Epithelial cell of prostate (primary cell): ENCODE measurements around the gene CDK5RAP2.

ENCODE experiments used
- DNase-seq: peaks from one replicate; pipeline ENCODE4 v3.0.0-alpha.2; 2011; ENCODE audit warnings: low read depth, low spot score
- H3K27ac ChIP-seq: fragments of 450-650 bp; 2 replicates; pipeline ENCODE4 v1.5.1; 2017; ENCODE audit warnings: mild to moderate bottlenecking

Gene CDK5RAP2

GRCh38 chr9:120442308-120442995 lies 137.5 kb downstream of the CDK5RAP2 start:
- peak overlapping the region; percentile 31 for H3K27ac ChIP-seq

GRCh38 chr9:120441426-120442307 lies 138.3 kb downstream of the CDK5RAP2 start:
- DNase-seq: peak; percentile 20

More at GRCh38 chr9:120442308-120442995, 137.5 kb downstream of the CDK5RAP2 start:
- DNase-seq: no peak

DNA sequence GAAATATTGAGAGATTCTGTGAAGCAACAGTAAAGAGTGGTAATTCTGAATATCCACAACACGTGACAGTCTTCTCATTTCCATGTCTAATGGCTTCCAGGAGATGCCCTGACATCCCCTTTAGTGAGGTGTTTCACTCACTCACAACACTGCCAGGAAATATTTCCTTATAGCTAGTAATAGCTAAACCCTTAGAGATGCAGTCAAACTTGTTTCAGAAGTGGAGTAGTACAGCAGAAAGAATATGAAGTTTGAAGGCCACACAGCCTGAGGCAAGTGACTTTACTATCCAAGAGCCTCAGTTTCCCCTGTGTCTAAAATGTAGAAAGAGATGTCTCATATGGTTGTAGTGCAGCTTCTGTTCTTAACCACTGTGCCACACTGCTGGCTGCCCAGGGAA lies 139.2 kb downstream of the CDK5RAP2 start:
- no peak overlapping the region for H3K27ac ChIP-seq
- DNase-seq: no peak

More at GRCh38 chr9:120441426-120442307, 138.3 kb downstream of the CDK5RAP2 start:
- H3K27ac ChIP-seq: peak overlapping the region; percentile 31

DNA sequence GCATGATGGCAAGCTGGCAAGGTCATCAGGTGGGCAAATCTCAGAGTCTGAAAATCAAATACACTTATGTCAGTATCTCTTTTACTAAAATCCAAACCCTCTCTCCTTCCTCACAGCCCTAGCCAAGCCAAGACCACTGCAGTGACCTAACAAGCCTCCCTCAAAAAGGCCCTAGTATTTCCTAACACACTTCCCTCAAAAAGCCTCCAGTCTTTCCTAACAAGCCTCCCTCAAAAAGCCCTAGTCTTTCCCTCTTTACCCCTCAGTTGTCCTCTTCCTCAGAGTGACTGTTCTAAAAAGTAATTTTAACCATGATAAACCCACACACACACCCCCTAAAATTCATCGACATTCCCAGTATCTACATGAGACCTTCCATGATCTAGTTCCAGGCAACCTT lies 140.0 kb downstream of the CDK5RAP2 start:
- no peak for DNase-seq
- no peak overlapping the region for H3K27ac ChIP-seq

DNA sequence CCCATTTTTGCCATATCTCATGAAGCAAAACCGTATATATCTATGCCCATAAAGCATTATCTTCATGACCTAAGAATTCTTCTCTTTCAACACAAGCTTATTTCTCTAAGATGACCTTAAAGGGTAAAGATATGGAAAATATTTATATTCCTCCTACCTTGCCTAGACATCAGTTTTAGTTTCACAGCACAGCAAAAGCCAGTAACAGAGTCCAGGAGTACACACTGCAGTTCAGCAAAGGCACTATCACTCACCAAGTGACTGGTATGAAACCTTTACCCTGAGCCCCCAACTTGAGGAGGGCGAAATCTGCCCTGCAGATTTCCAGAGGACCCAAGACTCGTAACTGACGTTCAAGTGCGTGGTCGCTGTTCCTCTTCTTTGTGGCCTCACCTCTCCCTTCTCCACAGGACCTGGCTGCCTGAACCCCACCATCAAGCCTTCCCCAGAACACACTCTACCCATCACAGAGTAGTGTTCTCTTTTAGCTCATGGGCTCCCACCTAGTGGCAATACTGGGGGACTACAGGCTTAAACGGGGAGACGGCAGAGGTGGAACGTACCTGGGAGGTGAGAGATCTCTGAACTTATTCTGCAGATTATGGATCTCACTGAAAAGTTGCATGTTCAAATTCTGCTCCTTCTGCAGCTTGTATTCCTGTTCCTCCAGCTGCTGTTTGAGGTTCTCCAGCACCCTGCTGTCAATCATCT lies 141.0 kb downstream of the CDK5RAP2 start:
- DNase-seq: no peak
- H3K27ac ChIP-seq: no peak overlapping the region

- DNase-seq: peak; percentile 26
- H3K27ac ChIP-seq: no peak overlapping the region
Observed at GRCh38 chr9:120438111-120438510, 141.9 kb downstream of the CDK5RAP2 start.

DNA sequence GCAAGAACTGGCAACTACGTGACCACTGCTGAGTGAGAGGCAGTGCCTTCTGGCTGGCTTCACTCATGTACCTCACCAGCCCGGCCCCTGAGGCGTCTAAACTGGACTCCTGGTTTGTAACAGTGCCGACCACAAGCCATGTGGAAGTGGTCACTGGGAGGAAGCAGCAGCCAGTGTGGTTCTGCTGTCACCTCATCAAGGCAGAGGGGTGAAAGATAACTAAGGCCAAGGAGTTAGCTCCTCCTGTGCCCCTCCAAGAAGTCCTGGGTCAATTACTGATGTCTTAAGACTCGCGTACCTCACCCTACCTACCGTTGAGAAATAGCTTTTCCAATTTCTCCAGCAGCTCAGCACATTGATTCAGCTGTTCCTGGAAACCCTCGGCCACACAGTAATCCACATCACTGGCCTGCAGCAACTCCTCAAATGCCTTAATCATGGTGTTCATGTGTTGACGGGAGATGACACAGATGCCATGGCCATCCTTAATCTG lies 142.9 kb downstream of the CDK5RAP2 start:
- no peak overlapping the region for H3K27ac ChIP-seq
- no peak for DNase-seq

- DNase-seq: no peak
- H3K27ac ChIP-seq: no peak overlapping the region
Observed at GRCh38 chr9:120436446-120436845, 143.5 kb downstream of the CDK5RAP2 start.

GRCh38 chr9:120435091-120435490 lies 144.9 kb downstream of the CDK5RAP2 start:
- DNase-seq: no peak
- H3K27ac ChIP-seq: no peak overlapping the region

- H3K27ac ChIP-seq: no peak overlapping the region
- DNase-seq: no peak
Observed at GRCh38 chr9:120434532-120434931, 145.4 kb downstream of the CDK5RAP2 start.

DNA sequence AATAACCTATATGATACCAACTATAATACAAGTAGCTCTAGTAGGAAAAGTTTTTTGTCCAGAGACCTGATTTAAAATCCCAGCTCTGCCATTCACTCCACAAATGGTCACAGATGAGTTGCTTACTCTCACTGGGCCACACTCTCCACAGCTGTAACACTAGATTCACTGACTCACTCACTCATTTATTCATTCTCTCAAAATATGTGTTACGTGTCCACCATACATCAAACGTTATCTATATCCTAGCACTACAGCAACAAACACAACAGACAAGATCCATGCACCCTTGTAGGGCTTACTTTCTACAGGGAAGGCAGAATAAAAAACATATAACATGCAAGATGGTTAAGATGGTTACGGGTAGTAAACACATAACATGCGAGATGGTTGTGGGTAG lies 146.3 kb downstream of the CDK5RAP2 start:
- H3K27ac ChIP-seq: no peak overlapping the region
- DNase-seq: no peak

DNA sequence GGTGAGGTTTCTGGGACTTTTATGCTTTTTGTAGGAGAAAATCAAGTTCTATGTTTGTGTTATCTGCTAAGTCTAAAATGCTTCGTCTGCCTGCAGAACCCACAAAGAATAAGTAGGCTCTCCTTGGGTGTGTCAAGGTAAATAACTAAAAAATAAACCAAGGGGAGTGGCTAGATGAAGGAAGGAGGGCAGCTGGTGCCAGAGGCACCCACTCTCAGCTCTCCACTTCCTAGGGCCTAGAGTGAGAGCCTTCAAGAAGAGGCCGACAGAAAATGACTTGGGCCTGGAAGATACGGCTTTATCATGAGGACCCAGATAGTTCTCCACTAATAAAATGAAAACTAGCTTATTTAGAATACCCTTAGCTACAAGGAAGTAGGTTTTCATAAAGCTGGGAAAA lies 147.4 kb downstream of the CDK5RAP2 start:
- DNase-seq: no peak
- H3K27ac ChIP-seq: no peak overlapping the region

GRCh38 chr9:120431268-120431667 lies 148.7 kb downstream of the CDK5RAP2 start:
- H3K27ac ChIP-seq: peak overlapping the region; percentile 58
- DNase-seq: no peak

DNA sequence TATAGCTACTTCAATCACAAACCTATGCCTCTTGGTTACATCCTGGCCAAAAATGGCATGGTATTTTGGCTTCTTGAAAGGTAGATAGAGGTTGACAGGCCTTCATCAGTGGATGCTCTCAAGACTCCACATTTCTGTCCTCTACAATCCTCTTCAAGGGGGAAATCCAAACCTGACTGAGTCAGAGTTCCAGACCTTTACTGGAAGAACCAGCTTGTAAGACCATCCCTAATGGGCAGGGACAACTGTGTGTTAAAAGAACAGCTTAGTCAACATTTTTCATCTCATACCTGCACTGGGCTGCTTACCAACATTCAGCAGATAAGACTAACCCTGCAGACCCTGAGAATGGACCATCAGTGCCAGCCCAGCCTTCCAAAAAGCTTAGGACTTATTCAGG lies 155.7 kb downstream of the CDK5RAP2 start:
- H3K27ac ChIP-seq: no peak overlapping the region
- DNase-seq: no peak

GRCh38 chr9:120423812-120424211 lies 156.2 kb downstream of the CDK5RAP2 start:
- DNase-seq: no peak
- H3K27ac ChIP-seq: no peak overlapping the region

DNA sequence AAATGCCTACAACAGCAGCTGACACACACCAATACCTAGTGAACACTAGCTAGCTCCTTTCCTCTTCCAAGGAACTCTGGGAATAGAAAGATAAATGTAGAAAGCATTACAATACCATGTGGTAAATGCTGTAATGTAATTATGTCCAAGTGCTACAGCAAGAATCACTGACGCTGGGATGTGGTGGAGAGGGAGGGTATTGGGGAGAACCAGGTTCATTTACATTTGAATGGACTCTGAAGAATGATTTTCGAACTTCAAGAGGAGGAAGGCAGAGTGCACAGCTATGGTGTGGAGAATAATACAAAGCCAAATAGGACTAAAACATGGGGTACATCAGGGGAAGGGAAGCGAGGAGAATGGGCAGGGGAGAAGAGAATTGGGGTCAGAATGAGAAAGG lies 158.0 kb downstream of the CDK5RAP2 start:
- DNase-seq: no peak
- H3K27ac ChIP-seq: no peak overlapping the region

GRCh38 chr9:120418315-120418714 lies 161.7 kb downstream of the CDK5RAP2 start:
- no peak for DNase-seq
- H3K27ac ChIP-seq: no peak overlapping the region

DNA sequence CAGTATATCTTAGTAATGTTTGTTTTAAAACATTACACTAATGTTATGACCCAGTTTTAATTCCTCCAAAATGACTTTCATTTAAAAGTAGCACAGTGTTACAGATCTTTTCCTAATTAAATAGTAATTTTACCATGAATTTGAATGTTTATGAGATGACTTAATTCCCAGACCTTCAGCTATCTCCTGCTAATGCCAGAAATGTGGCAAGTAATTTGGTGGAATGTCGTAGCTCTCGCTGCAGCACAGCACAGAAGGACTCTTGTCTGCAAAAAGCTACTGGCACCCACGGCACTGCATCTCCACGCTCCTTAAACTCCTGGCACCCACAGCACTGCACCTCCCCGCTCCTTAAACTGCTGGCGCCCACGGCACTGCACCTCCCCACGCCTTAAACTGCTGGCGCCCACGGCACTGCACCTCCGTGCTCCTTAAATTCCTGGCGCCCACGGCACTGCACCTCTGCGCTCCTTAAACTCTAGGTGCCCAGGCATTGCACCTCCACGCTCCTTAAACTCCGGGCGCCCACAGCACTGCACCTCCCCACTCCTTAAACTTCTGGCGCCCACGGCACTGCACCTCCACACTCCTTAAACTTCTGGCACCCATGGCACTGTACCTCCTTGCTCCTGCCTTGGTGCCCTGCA lies 163.1 kb downstream of the CDK5RAP2 start:
- H3K27ac ChIP-seq: no peak overlapping the region
- no peak for DNase-seq

DNA sequence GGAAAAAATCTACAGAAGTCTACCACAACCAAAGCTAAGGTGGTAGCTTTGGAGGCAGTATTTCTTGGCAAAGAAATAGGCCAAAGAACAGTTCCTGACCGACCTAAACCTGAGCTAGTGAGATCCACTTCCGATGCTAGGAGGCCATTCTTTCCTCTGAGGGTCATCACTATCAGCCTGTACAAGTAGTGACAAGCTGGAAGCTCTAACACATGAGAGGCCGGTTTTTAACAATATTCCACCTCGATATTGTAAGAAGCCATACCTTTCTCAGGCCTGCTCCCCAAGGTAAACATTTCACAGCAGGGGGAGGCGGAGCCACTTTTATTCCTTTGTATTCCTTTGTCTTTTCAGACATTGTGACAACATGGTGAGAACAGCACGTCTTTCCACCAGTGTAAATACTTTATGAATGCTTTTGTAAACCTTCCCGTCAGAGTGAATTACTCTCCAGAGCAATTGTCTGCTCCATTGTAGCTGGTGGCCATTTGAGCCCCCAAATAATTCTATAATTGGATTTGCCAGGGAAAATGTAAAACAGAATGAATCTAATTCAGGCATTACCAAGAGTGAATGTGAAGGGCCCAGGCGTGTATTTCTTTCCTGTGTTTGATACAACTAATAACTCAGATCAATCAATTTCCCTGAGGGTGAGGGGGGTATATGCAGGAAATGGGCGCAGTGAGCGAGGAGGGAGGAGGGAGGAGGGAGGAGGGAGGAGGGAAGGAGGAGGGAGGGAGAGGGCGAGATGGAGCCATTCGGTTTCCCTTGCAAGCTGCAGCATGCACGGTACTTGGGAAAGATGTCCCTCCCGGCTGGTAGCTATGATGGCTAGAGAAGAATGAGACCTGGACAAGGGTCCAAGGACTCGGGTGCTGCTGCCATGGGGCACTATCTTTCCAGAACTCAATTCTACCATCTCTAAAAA lies 166.6 kb downstream of the CDK5RAP2 start:
- no peak for DNase-seq
- peak overlapping the region; percentile 87 for H3K27ac ChIP-seq
